ENCODE data around the gene ATG101.

GRCh38 chr12:52045794-52046199 lies 24.0 kb upstream of the ATG101 start:
- TF ChIP-seq EZH2 (IDR thresholded peaks at IDR 0.05; ENCODE audit: insufficient read depth, poor library complexity, severe bottlenecking), result no peak
- no peak for TF ChIP-seq EZH2phosphoT487 (IDR thresholded peaks at IDR 0.05; ENCODE audit: insufficient read depth, low read depth)

Measured in GM23248 (cell line).